Cardiac muscle cell (in vitro differentiated cells and primary cell): ENCODE data around the gene PIK3R5. TPM values are rescaled to one million over a fixed set of nuclear protein-coding genes. Genes with fewer than 3 reads are reported as not detected.
A peak's percentile ranks its signal among the peaks of the same experiment; 100 is the strongest.
"Not testable (repeated sequence)": the region's sequence is repeated elsewhere in the genome, so short reads cannot be mapped to it uniquely, and the experiment has no call there.

Experiments
- DNase-seq, 2 donors: peaks; one replicate each; pipeline versions ENCODE4 v3.0.0 to v3.0.0-alpha.2; 2010 to 2017; ENCODE audit warnings: low read depth in 1 of 2, low spot score in 1 of 2
- H3K27ac ChIP-seq: fragments of 200-600 bp; sonication (generic); 2 replicates; pipeline ENCODE4 v1.5.1; 2016
- H3K27me3 ChIP-seq: fragments of 200-600 bp; sonication (generic); 2 replicates; pipeline ENCODE4 v1.6.0; 2016; ENCODE audit warnings: control low read depth
- H3K36me3 ChIP-seq: fragments of 200-600 bp; sonication (generic); 2 replicates; pipeline ENCODE4 v1.5.1; 2016; ENCODE audit warnings: control low read depth
- H3K4me1 ChIP-seq: fragments of 200-600 bp; sonication (generic); 2 replicates; pipeline ENCODE4 v1.8.1; 2017; ENCODE audit warnings: low read depth, mild to moderate bottlenecking, mixed run types
- H3K4me3 ChIP-seq: fragments of 200-600 bp; sonication (generic); 2 replicates; pipeline ENCODE4 v1.5.1; 2016; ENCODE audit warnings: mild to moderate bottlenecking
- H3K9me3 ChIP-seq: fragments of 200-600 bp; sonication (generic); 2 replicates; pipeline ENCODE4 v1.5.1; 2017; ENCODE audit warnings: low read depth, mild to moderate bottlenecking, control low read depth
- CTCF ChIP-seq: IDR thresholded peaks from 2 replicates; pipeline ENCODE4 v1.5.1; 2012; ENCODE audit warnings: low read depth, mild to moderate bottlenecking, low read length
- polyA plus RNA-seq: library from polyadenylated mRNA; unstranded; fragments of >200 nt; fragmentation: Nextera tagmentation; extraction: Ambion mirVana; gene quantifications from 2 replicates; pipeline ENCODE4 v1.2.1, GENCODE V29; 2016
- total RNA-seq: library from RNA; depleted of rRNA; stranded (reverse); fragments of >200 nt; gene quantifications from 2 replicates; pipeline ENCODE4 v1.2.3, GENCODE V29; 2016

PIK3R5 gene
- total and polyA plus RNA-seq, 2 experiments from 2014 or later = 0.09 to 0.38 TPM

GRCh38 chr17:8857919-8858318 lies 107.6 kb downstream of the PIK3R5 start:
- TF ChIP-seq CTCF = no peak
- H3K4me3 ChIP-seq = no peak overlapping the region
- H3K4me1 ChIP-seq = peaks cover 3% of the 10 kb centered on the region
- H3K9me3 ChIP-seq = no peaks in the 10 kb centered on the region
- no peaks in the 10 kb centered on the region for H3K36me3 ChIP-seq
- H3K27me3 ChIP-seq = no peaks in the 10 kb centered on the region
- H3K27ac ChIP-seq = no peak overlapping the region
- DNase-seq = peak in 1 of 2 donors; percentile 76

GRCh38 chr17:8856869-8857575 lies 108.5 kb downstream of the PIK3R5 start:
- H3K4me3 ChIP-seq = no peak overlapping the region
- H3K4me1 ChIP-seq = peaks cover 3% of the 10 kb centered on the region
- no peak for TF ChIP-seq CTCF
- H3K27me3 ChIP-seq = no peaks in the 10 kb centered on the region
- no peaks in the 10 kb centered on the region for H3K36me3 ChIP-seq
- DNase-seq = peak in 1 of 2 donors; percentile 12
- H3K27ac ChIP-seq = no peak overlapping the region
- peaks cover 1% of the 10 kb centered on the region for H3K9me3 ChIP-seq

GRCh38 chr17:8856205-8856603 lies 109.3 kb downstream of the PIK3R5 start:
- not testable (repeated sequence) for H3K4me3 ChIP-seq

GRCh38 chr17:8855477-8856204 lies 109.9 kb downstream of the PIK3R5 start:
- H3K27ac ChIP-seq = no peak overlapping the region
- TF ChIP-seq CTCF = no peak
- H3K9me3 ChIP-seq = peaks cover 5% of the 10 kb centered on the region
- DNase-seq = no peak
- H3K36me3 ChIP-seq = no peaks in the 10 kb centered on the region
- no peak overlapping the region for H3K4me3 ChIP-seq
- no peaks in the 10 kb centered on the region for H3K27me3 ChIP-seq
- no peaks in the 10 kb centered on the region for H3K4me1 ChIP-seq

More at GRCh38 chr17:8856205-8856603, 109.3 kb downstream of the PIK3R5 start:
- not testable (repeated sequence) for H3K9me3 ChIP-seq, H3K4me1 ChIP-seq, H3K27me3 ChIP-seq, DNase-seq, H3K27ac ChIP-seq, H3K36me3 ChIP-seq

- DNase-seq = no peak
These were observed 113.9 kb downstream of the PIK3R5 start for GRCh38 chr17:8851600-8851999.

More at GRCh38 chr17:8851600-8851999, 113.9 kb downstream of the PIK3R5 start:
- H3K9me3 ChIP-seq = peaks cover 5% of the 10 kb centered on the region
- H3K4me3 ChIP-seq = no peak overlapping the region
- no peak overlapping the region for H3K27ac ChIP-seq
- no peak for TF ChIP-seq CTCF
- peaks cover 10% of the 10 kb centered on the region for H3K4me1 ChIP-seq
- no peaks in the 10 kb centered on the region for H3K36me3 ChIP-seq
- H3K27me3 ChIP-seq = no peaks in the 10 kb centered on the region
